OCI-LY1 (cell line): ENCODE results near the gene PSTPIP2.

Source experiments
- H2AFZ ChIP-seq: fragments of 200-600 bp; sonication (generic), shearing (Covaris generic); 2 replicates; pipeline ENCODE4 v1.6.0; 2014; ENCODE audit warnings: antibody characterized with exemption, mild to moderate bottlenecking, low read length
- H3F3A ChIP-seq: fragments of 200-600 bp; sonication (generic), shearing (Covaris generic); 2 replicates; pipeline ENCODE4 v1.6.0; 2014; ENCODE audit warnings: mild to moderate bottlenecking, antibody characterized with exemption, low read length, moderate library complexity; ENCODE audit not compliant: insufficient read depth
- H3K27ac ChIP-seq: fragments of 200-600 bp; sonication (generic); 2 replicates; pipeline ENCODE4 v1.5.1; 2014; ENCODE audit warnings: low read length, mixed run types, mild to moderate bottlenecking, low read depth; ENCODE audit not compliant: poor library complexity, severe bottlenecking
- H3K27me3 ChIP-seq: fragments of 200-600 bp; sonication (generic); 2 replicates; pipeline ENCODE4 v1.6.0; 2014; ENCODE audit warnings: antibody characterized with exemption, mild to moderate bottlenecking, low read length, moderate library complexity; ENCODE audit not compliant: insufficient read depth
- H3K36me3 ChIP-seq: fragments of 200-600 bp; sonication (generic); 2 replicates; pipeline ENCODE4 v1.6.1; 2014; ENCODE audit warnings: mild to moderate bottlenecking, antibody characterized with exemption, low read length, moderate library complexity, mixed read lengths; ENCODE audit not compliant: insufficient read depth
- H3K4me1 ChIP-seq: fragments of 200-600 bp; sonication (generic); 2 replicates; pipeline ENCODE4 v1.5.1; 2014; ENCODE audit warnings: mild to moderate bottlenecking, low read length, moderate library complexity; ENCODE audit not compliant: insufficient read depth, severe bottlenecking
- H3K4me2 ChIP-seq: fragments of 200-600 bp; sonication (generic), shearing (Covaris generic); 2 replicates; pipeline ENCODE4 v1.6.1; 2014; ENCODE audit warnings: low read length
- H3K4me3 ChIP-seq: fragments of 200-600 bp; sonication (generic); 2 replicates; pipeline ENCODE4 v1.5.1; 2014; ENCODE audit warnings: low read length, low read depth, mild to moderate bottlenecking, mixed read lengths; ENCODE audit not compliant: poor library complexity, severe bottlenecking
- H3K79me2 ChIP-seq: fragments of 200-600 bp; shearing (Covaris generic); 2 replicates; pipeline ENCODE4 v1.6.1; 2016; ENCODE audit warnings: mixed run types, low read length, mixed read lengths; ENCODE audit not compliant: insufficient read depth
- H3K9ac ChIP-seq: fragments of 200-600 bp; sonication (generic), shearing (Covaris generic); 2 replicates; pipeline ENCODE4 v1.6.1; 2014; ENCODE audit warnings: mild to moderate bottlenecking, low read length, mixed read lengths
- H3K9me2 ChIP-seq: fragments of 200-600 bp; sonication (generic), shearing (Covaris generic); 2 replicates; pipeline ENCODE4 v1.6.1; 2014; ENCODE audit warnings: low read depth, mild to moderate bottlenecking, low read length, mixed read lengths
- H3K9me3 ChIP-seq: fragments of 200-600 bp; shearing (Covaris generic); 2 replicates; pipeline ENCODE4 v1.6.1; 2014; ENCODE audit warnings: low read length, mixed read lengths
- H4K20me1 ChIP-seq: fragments of 200-600 bp; sonication (generic), shearing (Covaris generic); 2 replicates; pipeline ENCODE4 v1.6.0; 2016; ENCODE audit warnings: mild to moderate bottlenecking, low read length; ENCODE audit not compliant: insufficient read depth
- CTCF ChIP-seq: fragments of 200-600 bp; sonication (generic), shearing (Covaris generic); IDR thresholded peaks from 2 replicates; pipeline ENCODE4 v1.5.1; 2017; ENCODE audit warnings: mild to moderate bottlenecking, antibody characterized with exemption, low read length, moderate library complexity, mixed read lengths
- EZH2 ChIP-seq: fragments of 200-600 bp; sonication (generic), shearing (Covaris generic); IDR thresholded peaks from 2 replicates; pipeline ENCODE4 v1.8.0; 2017; ENCODE audit warnings: borderline replicate concordance, mixed run types, mild to moderate bottlenecking, antibody characterized with exemption, low read length, moderate library complexity, mixed read lengths

The PSTPIP2 gene, protein sequence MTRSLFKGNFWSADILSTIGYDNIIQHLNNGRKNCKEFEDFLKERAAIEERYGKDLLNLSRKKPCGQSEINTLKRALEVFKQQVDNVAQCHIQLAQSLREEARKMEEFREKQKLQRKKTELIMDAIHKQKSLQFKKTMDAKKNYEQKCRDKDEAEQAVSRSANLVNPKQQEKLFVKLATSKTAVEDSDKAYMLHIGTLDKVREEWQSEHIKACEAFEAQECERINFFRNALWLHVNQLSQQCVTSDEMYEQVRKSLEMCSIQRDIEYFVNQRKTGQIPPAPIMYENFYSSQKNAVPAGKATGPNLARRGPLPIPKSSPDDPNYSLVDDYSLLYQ

GRCh38 chr18:46071653-46072375, at the start of gene PSTPIP2:
Gene PSTPIP2 (minus strand): TSS chr18:46072260. CDS start chr18:46072188, 72 bp downstream.
- Histone ChIP-seq H3K27me3 (no peaks in the 10 kb centered on the region), H3K4me2 (no peak within 1 kb of the TSS), H3K4me1 (peaks cover 6% of the 10 kb centered on the region), H3K79me2 (no peaks in the 10 kb centered on the region), H4K20me1 (no peaks in the 10 kb centered on the region), H3K9ac (no peak within 1 kb of the TSS), H3F3A (no peaks in the 10 kb centered on the region), H3K9me3 (no peaks in the 10 kb centered on the region), H2AFZ (no peak within 1 kb of the TSS), H3K9me2 (no peaks in the 10 kb centered on the region), H3K36me3 (no peaks in the 10 kb centered on the region; the same call in 1 of the 2 replicates), H3K27ac (no peak within 1 kb of the TSS), H3K4me3 (no peak within 1 kb of the TSS)
- no peak for TF ChIP-seq CTCF
- no peak for TF ChIP-seq EZH2

DNA sequence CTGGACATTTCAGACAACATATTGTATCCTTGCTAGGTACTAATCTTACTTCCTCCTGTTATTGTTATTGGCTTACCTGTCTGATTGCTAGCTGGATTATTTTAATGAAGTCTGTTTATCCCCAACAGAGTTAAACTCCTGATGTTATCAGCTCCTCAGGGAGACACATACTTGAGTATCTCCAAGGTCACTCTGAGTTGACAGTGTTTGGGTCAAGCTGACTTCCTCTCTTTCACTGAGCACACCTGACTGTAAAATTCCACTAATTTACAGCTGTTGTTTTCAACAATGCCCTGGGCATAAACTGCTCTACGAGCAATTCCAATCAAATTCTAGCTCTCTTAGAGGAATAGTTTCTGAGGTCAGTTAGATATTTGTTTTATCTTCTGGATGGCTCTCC, 41.7 kb upstream of the PSTPIP2 start:
- Histone ChIP-seq H3K36me3 (peaks cover 55% of the 10 kb centered on the region), H4K20me1 (no peaks in the 10 kb centered on the region), H3F3A (no peaks in the 10 kb centered on the region), H3K27ac (no peak overlapping the region), H2AFZ (no peak overlapping the region), H3K9me2 (no peaks in the 10 kb centered on the region), H3K4me1 (no peaks in the 10 kb centered on the region), H3K27me3 (no peaks in the 10 kb centered on the region), H3K4me3 (no peak overlapping the region), H3K4me2 (no peak overlapping the region), H3K79me2 (no peaks in the 10 kb centered on the region), H3K9me3 (no peaks in the 10 kb centered on the region), H3K9ac (no peak overlapping the region)
- TF ChIP-seq CTCF (no peak), EZH2 (no peak)

- no peaks in the 10 kb centered on the region for H3K27me3 ChIP-seq
- no peak overlapping the region for H2AFZ ChIP-seq
- H3K4me1 ChIP-seq = peaks cover 10% of the 10 kb centered on the region
- TF ChIP-seq EZH2 (no peak), CTCF (no peak)
- H4K20me1 ChIP-seq = no peaks in the 10 kb centered on the region
- no peaks in the 10 kb centered on the region for H3K9me2 ChIP-seq
- no peak overlapping the region for H3K4me3 ChIP-seq
- H3K4me2 ChIP-seq = no peak overlapping the region
- no peaks in the 10 kb centered on the region for H3K9me3 ChIP-seq
- H3F3A ChIP-seq = no peaks in the 10 kb centered on the region
- no peak overlapping the region for H3K27ac ChIP-seq
- H3K79me2 ChIP-seq = peaks cover 5% of the 10 kb centered on the region; the same call in 1 of the 2 replicates
- no peak overlapping the region for H3K9ac ChIP-seq
- peaks cover 61% of the 10 kb centered on the region for H3K36me3 ChIP-seq
These were observed 38.3 kb upstream of the PSTPIP2 start for GRCh38 chr18:46110406-46110805.
